Esophagus muscularis mucosa (tissue), 4 donors: ENCODE results near the gene GPR78.

Experiments used
- EP300 ChIP-seq: sonication (generic); formaldehyde crosslinking; IDR thresholded peaks from one replicate; pipeline ENCODE4 v1.6.1; 2017; ENCODE audit warnings: antibody characterized with exemption
- POLR2A ChIP-seq: fragments of 450-650 bp; IDR thresholded peaks from one replicate; pipeline ENCODE4 v1.6.1; 2017; ENCODE audit warnings: antibody characterized with exemption, moderate library complexity, mild to moderate bottlenecking, low read depth
- POLR2AphosphoS5 ChIP-seq, 2 donors: sonication (generic); formaldehyde crosslinking; IDR thresholded peaks; one replicate each; pipeline ENCODE4 v1.6.1; 2017; ENCODE audit warnings: antibody characterized with exemption in 2 of 2
- TF ChIP-seq, protein P1 (sequence below), 3 experiments: fragments of 200-600 bp in 2 of 3; fragments of 450-650 bp in 1 of 3; sonication (generic) in 2 of 3; IDR thresholded peaks; one replicate each; pipeline ENCODE4 v1.5.1; 2017 to 2019; ENCODE audit warnings: antibody characterized with exemption in 3 of 3, mild to moderate bottlenecking in 2 of 3, moderate library complexity in 1 of 3

- TF ChIP-seq, protein P1, sequence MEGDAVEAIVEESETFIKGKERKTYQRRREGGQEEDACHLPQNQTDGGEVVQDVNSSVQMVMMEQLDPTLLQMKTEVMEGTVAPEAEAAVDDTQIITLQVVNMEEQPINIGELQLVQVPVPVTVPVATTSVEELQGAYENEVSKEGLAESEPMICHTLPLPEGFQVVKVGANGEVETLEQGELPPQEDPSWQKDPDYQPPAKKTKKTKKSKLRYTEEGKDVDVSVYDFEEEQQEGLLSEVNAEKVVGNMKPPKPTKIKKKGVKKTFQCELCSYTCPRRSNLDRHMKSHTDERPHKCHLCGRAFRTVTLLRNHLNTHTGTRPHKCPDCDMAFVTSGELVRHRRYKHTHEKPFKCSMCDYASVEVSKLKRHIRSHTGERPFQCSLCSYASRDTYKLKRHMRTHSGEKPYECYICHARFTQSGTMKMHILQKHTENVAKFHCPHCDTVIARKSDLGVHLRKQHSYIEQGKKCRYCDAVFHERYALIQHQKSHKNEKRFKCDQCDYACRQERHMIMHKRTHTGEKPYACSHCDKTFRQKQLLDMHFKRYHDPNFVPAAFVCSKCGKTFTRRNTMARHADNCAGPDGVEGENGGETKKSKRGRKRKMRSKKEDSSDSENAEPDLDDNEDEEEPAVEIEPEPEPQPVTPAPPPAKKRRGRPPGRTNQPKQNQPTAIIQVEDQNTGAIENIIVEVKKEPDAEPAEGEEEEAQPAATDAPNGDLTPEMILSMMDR (IDR thresholded peaks at IDR 0.05) = no peak
- TF ChIP-seq POLR2A = no peak
- TF ChIP-seq POLR2AphosphoS5 (IDR thresholded peaks at IDR 0.05) = no peak
- TF ChIP-seq EP300 = no peak
Observed at GRCh38 chr4:8598391-8599090, 18.3 kb downstream of the GPR78 start.
